IMR-90 (cell line): Measurements from ENCODE around the gene DNASE1L1.

ENCODE experiments used
- BHLHE40 ChIP-seq: fragments of 150-350 bp; IDR thresholded peaks from 2 replicates; pipeline ENCODE4 v1.6.1; 2016; ENCODE audit warnings: mild to moderate bottlenecking, low read depth, low read length
- CEBPB ChIP-seq: IDR thresholded peaks from 2 replicates; pipeline ENCODE4 v1.6.1; 2012; ENCODE audit warnings: low read depth, low read length, improper control_type of control experiment
- FOS ChIP-seq: fragments of 150-350 bp; IDR thresholded peaks from 2 replicates; pipeline ENCODE4 v1.6.1; 2016; ENCODE audit warnings: low read depth, low read length
- MAFK ChIP-seq: IDR thresholded peaks from 2 replicates; pipeline ENCODE4 v1.6.1; 2012; ENCODE audit warnings: low read depth, low read length, improper control_type of control experiment
- MAZ ChIP-seq: IDR thresholded peaks from 2 replicates; pipeline ENCODE4 v1.6.1; 2012; ENCODE audit warnings: low read depth, mild to moderate bottlenecking, low read length, improper control_type of control experiment, moderate library complexity, borderline replicate concordance
- NFE2L2 ChIP-seq: fragments of 150-350 bp; IDR thresholded peaks from 2 replicates; pipeline ENCODE4 v1.6.1; 2016; ENCODE audit warnings: low read depth, mild to moderate bottlenecking, low read length
- POLR2A ChIP-seq: IDR thresholded peaks from 2 replicates; pipeline ENCODE4 v1.6.1; 2012; ENCODE audit warnings: mild to moderate bottlenecking, low read depth, low read length
- RCOR1 ChIP-seq: IDR thresholded peaks from 2 replicates; pipeline ENCODE4 v1.6.1; 2012; ENCODE audit warnings: mild to moderate bottlenecking, low read length, improper control_type of control experiment; ENCODE audit not compliant: insufficient replicate concordance
- RFX5 ChIP-seq: IDR thresholded peaks from 2 replicates; pipeline ENCODE4 v1.8.0; 2012; ENCODE audit warnings: low read depth, mild to moderate bottlenecking, low read length, moderate library complexity
- SMC3 ChIP-seq: fragments of 150-350 bp; IDR thresholded peaks from 2 replicates; pipeline ENCODE4 v1.6.1; 2016; ENCODE audit warnings: low read depth, mild to moderate bottlenecking, antibody characterized with exemption, low read length, moderate library complexity
- USF2 ChIP-seq: fragments of 150-350 bp; IDR thresholded peaks from 2 replicates; pipeline ENCODE4 v1.6.1; 2017; ENCODE audit warnings: mild to moderate bottlenecking, antibody characterized with exemption, low read length, low read depth
- TF ChIP-seq, protein P1 (sequence below): conservative IDR thresholded peaks from 2 replicates; pipeline ENCODE4 v1.5.1; 2012; ENCODE audit warnings: mild to moderate bottlenecking, low read depth, low read length, improper control_type of control experiment
- TF ChIP-seq, protein P2 (sequence below): fragments of 150-350 bp; IDR thresholded peaks from 2 replicates; pipeline ENCODE4 v1.6.1; 2016; ENCODE audit warnings: low read depth, mild to moderate bottlenecking, low read length, moderate library complexity, borderline replicate concordance

- TF ChIP-seq, protein P1, sequence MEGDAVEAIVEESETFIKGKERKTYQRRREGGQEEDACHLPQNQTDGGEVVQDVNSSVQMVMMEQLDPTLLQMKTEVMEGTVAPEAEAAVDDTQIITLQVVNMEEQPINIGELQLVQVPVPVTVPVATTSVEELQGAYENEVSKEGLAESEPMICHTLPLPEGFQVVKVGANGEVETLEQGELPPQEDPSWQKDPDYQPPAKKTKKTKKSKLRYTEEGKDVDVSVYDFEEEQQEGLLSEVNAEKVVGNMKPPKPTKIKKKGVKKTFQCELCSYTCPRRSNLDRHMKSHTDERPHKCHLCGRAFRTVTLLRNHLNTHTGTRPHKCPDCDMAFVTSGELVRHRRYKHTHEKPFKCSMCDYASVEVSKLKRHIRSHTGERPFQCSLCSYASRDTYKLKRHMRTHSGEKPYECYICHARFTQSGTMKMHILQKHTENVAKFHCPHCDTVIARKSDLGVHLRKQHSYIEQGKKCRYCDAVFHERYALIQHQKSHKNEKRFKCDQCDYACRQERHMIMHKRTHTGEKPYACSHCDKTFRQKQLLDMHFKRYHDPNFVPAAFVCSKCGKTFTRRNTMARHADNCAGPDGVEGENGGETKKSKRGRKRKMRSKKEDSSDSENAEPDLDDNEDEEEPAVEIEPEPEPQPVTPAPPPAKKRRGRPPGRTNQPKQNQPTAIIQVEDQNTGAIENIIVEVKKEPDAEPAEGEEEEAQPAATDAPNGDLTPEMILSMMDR: no peak
- TF ChIP-seq NFE2L2 (no peak), POLR2A (no peak), MAZ (no peak), RFX5 (no peak), MAFK (no peak), SMC3 (no peak), CEBPB (no peak), BHLHE40 (no peak), RCOR1 (no peak), USF2 (peak; percentile 26; the same call in 1 of the 2 replicates), FOS (no peak)
- TF ChIP-seq, protein P2, sequence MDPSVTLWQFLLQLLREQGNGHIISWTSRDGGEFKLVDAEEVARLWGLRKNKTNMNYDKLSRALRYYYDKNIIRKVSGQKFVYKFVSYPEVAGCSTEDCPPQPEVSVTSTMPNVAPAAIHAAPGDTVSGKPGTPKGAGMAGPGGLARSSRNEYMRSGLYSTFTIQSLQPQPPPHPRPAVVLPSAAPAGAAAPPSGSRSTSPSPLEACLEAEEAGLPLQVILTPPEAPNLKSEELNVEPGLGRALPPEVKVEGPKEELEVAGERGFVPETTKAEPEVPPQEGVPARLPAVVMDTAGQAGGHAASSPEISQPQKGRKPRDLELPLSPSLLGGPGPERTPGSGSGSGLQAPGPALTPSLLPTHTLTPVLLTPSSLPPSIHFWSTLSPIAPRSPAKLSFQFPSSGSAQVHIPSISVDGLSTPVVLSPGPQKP: no peak
Observed at GRCh38 chrX:154411981-154412340, 2.9 kb upstream of the DNASE1L1 start.
